Natural killer cell treated with Interleukin-12 subunit alpha and Interleukin-12 subunit beta and Interleukin-15 and Interleukin-18, amount 100 ng/mL, for 72 hours (primary cell): ENCODE results near the gene MSL2. TPM values are rescaled to one million over a fixed set of nuclear protein-coding genes. Genes with fewer than 3 reads are reported as not detected.
"Not testable (repeated sequence)": the region's sequence is repeated elsewhere in the genome, so short reads cannot be mapped to it uniquely, and the experiment has no call there.

Experiments
- ATAC-seq, 2 donors: fragments of 150-1000 bp; cut with Tn5 transposase in 1 of 2; sonication (Bioruptor Pico), chemical (Tn5 transposase) in 1 of 2; 2 replicates each; pipeline ENCODE4 v1.10.0; 2021
- DNase-seq: peaks from one replicate; pipeline ENCODE4 v3.0.0; 2022; ENCODE audit warnings: low spot score
- H3K27ac Mint-ChIP-seq, 2 donors: 1 replicate in 1 of 2; 2 replicates in 1 of 2; pipeline ENCODE4 v1.8.0; 2022; ENCODE audit warnings: mixed read lengths in 2 of 2, mild to moderate bottlenecking in 1 of 2, moderate library complexity in 1 of 2
- H3K27me3 Mint-ChIP-seq, 2 donors: 1 replicate in 1 of 2; 2 replicates in 1 of 2; pipeline ENCODE4 v1.8.0; 2022; ENCODE audit warnings: mixed read lengths in 2 of 2
- H3K36me3 Mint-ChIP-seq: one replicate; pipeline ENCODE4 v1.8.0; 2022; ENCODE audit warnings: mixed read lengths
- H3K4me1 Mint-ChIP-seq, 2 donors: 1 replicate in 1 of 2; 2 replicates in 1 of 2; pipeline ENCODE4 v1.8.0; 2022; ENCODE audit warnings: low read depth in 2 of 2, mixed read lengths in 2 of 2, mild to moderate bottlenecking in 1 of 2
- H3K4me3 Mint-ChIP-seq: one replicate; pipeline ENCODE4 v1.8.0; 2022; ENCODE audit warnings: mixed read lengths
- H3K9me3 Mint-ChIP-seq: 2 replicates; pipeline ENCODE4 v1.8.0; 2022; ENCODE audit warnings: mixed read lengths
- total RNA-seq, 2 donors: library from RNA; stranded (reverse); gene quantifications; one replicate each; pipeline ENCODE4 v1.2.3, GENCODE V29; 2022

Gene MSL2, protein sequence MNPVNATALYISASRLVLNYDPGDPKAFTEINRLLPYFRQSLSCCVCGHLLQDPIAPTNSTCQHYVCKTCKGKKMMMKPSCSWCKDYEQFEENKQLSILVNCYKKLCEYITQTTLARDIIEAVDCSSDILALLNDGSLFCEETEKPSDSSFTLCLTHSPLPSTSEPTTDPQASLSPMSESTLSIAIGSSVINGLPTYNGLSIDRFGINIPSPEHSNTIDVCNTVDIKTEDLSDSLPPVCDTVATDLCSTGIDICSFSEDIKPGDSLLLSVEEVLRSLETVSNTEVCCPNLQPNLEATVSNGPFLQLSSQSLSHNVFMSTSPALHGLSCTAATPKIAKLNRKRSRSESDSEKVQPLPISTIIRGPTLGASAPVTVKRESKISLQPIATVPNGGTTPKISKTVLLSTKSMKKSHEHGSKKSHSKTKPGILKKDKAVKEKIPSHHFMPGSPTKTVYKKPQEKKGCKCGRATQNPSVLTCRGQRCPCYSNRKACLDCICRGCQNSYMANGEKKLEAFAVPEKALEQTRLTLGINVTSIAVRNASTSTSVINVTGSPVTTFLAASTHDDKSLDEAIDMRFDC
- 10 to 100 TPM; 48.7 to 57.6 TPM for total RNA-seq

GRCh38 chr3:136196064-136196400 lies at the start of gene MSL2:
Gene MSL2 (minus strand): TSS chr3:136196335. CDS start chr3:136195113, 1,222 bp downstream.
- Mint-ChIP-seq H3K27ac (peak within 1 kb of the TSS; percentile 95 to 98), H3K27me3 (no peaks in the 10 kb centered on the region), H3K9me3 (no peaks in the 10 kb centered on the region), H3K36me3 (peaks cover 25% of the 10 kb centered on the region), H3K4me3 (peak within 1 kb of the TSS; percentile 96), H3K4me1 (peaks cover 44 to 62% of the 10 kb centered on the region in 2 donors)
- peak in 1 of 2 donors; percentile 72 for ATAC-seq
- peak; percentile 88 for DNase-seq

- Mint-ChIP-seq H3K36me3 (no peaks in the 10 kb centered on the region), H3K27me3 (peaks cover 4 to 11% of the 10 kb centered on the region in 2 donors), H3K27ac (no peak overlapping the region), H3K4me3 (no peak overlapping the region), H3K4me1 (peaks cover 6 to 12% of the 10 kb centered on the region in 2 donors), H3K9me3 (no peaks in the 10 kb centered on the region)
- DNase-seq = no peak
- ATAC-seq = no peak
Observed at GRCh38 chr3:136245691-136246090, 49.6 kb upstream of the MSL2 start.

DNA sequence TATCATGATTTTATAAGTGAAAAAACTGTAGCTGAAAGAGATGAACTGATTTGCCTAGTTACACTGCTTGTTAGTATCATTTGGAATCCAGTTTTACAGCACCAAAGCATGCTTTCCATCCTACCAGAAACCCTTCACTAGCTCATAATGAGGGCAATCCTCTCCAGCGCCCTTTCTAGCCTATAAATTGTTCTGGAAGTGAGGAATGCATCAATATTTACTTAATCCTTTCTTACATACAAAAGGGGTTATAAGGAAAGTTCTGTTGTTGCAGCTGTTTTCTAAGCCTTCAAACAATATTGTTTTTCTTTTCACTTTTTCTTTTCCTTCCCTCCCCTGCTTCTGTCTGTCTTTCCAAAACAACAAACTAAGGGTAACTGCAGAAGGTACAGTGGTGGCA lies 43.0 kb upstream of the MSL2 start:
- Mint-ChIP-seq H3K9me3 (no peaks in the 10 kb centered on the region), H3K27me3 (peaks cover 4 to 17% of the 10 kb centered on the region in 2 donors), H3K36me3 (no peaks in the 10 kb centered on the region), H3K4me3 (no peak overlapping the region), H3K27ac (no peak overlapping the region), H3K4me1 (no peaks in the 10 kb centered on the region)
- no peak for DNase-seq
- no peak for ATAC-seq

GRCh38 chr3:136237961-136238649 lies 42.0 kb upstream of the MSL2 start:
- no peaks in the 10 kb centered on the region for H3K36me3 Mint-ChIP-seq
- no peaks in the 10 kb centered on the region for H3K9me3 Mint-ChIP-seq
- H3K27ac Mint-ChIP-seq = no peak overlapping the region
- no peak overlapping the region for H3K4me3 Mint-ChIP-seq
- DNase-seq (no peak), ATAC-seq (no peak)
- H3K4me1 Mint-ChIP-seq = no peaks in the 10 kb centered on the region
- H3K27me3 Mint-ChIP-seq = peaks cover 4 to 19% of the 10 kb centered on the region in 2 donors

- peaks cover 4 to 18% of the 10 kb centered on the region in 2 donors for H3K27me3 Mint-ChIP-seq
- ATAC-seq (no peak), DNase-seq (no peak)
- H3K36me3 Mint-ChIP-seq = no peaks in the 10 kb centered on the region
- no peak overlapping the region for H3K27ac Mint-ChIP-seq
- no peaks in the 10 kb centered on the region for H3K4me1 Mint-ChIP-seq
- no peaks in the 10 kb centered on the region for H3K9me3 Mint-ChIP-seq
- H3K4me3 Mint-ChIP-seq = no peak overlapping the region
Observed at GRCh38 chr3:136237103-136237502, 41.0 kb upstream of the MSL2 start.

DNA sequence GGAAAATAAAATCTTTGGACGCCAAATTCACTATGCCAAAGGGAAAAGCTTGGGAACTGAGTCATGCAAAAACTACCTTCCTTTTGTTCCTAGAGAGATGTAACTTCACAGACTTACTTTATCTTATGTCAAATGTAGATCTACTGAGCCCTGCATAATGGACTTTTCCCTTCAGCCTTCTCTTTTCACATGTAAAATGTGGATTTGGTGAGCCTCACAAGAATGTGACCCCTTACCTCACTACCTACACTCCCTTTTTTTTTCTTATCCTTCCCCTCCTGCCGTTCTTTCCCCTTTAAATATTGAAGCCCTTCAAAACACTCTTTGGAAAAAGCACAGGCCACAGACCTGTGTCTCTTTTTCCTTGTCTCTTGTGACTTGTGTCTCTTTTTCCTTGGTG lies 40.0 kb upstream of the MSL2 start:
- DNase-seq (no peak), ATAC-seq (no peak)
- Mint-ChIP-seq H3K9me3 (no peaks in the 10 kb centered on the region), H3K36me3 (no peaks in the 10 kb centered on the region), H3K27ac (no peak overlapping the region), H3K4me1 (no peaks in the 10 kb centered on the region), H3K27me3 (peaks cover 2 to 8% of the 10 kb centered on the region in 2 donors), H3K4me3 (no peak overlapping the region)

- no peaks in the 10 kb centered on the region for H3K9me3 Mint-ChIP-seq
- H3K4me1 Mint-ChIP-seq = no peaks in the 10 kb centered on the region
Observed at GRCh38 chr3:136235545-136235944, 39.4 kb upstream of the MSL2 start.

GRCh38 chr3:136232413-136232812 lies 36.3 kb upstream of the MSL2 start:
- no peak for ATAC-seq
- no peak for DNase-seq

More at GRCh38 chr3:136235545-136235944, 39.4 kb upstream of the MSL2 start:
- no peak overlapping the region for H3K27ac Mint-ChIP-seq
- no peaks in the 10 kb centered on the region for H3K36me3 Mint-ChIP-seq
- H3K4me3 Mint-ChIP-seq = no peak overlapping the region
- H3K27me3 Mint-ChIP-seq = peaks cover 0 to 8% of the 10 kb centered on the region in 2 donors
- DNase-seq = no peak
- ATAC-seq = no peak

DNA sequence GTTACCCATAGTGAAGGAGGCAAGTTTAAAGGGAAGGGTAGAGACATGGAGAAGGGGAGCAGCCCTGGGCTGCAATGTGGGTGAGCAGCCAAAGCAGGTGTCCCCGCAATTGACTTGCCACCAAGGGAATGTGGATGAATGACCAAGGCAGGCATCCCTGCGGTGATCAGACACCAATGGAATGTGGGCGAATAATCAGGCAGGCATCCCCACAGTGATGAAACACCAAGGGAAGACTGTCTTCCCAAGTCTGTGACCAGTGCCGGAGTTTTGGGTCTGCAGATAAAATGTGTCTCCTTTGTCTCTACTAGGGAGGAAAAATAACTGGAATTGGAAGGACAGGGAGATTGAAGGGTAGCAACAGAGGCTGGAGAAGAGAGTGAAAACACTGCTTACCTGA lies 26.6 kb upstream of the MSL2 start:
- not testable (repeated sequence) for DNase-seq, H3K9me3 Mint-ChIP-seq, H3K4me1 Mint-ChIP-seq, ATAC-seq, H3K4me3 Mint-ChIP-seq, H3K36me3 Mint-ChIP-seq, H3K27ac Mint-ChIP-seq
- H3K27me3 Mint-ChIP-seq = peaks cover 19 to 27% of the 10 kb centered on the region in 2 donors

More at GRCh38 chr3:136232413-136232812, 36.3 kb upstream of the MSL2 start:
- no peaks in the 10 kb centered on the region for H3K36me3 Mint-ChIP-seq
- H3K4me3 Mint-ChIP-seq = no peak overlapping the region
- H3K27ac Mint-ChIP-seq = no peak overlapping the region
- H3K9me3 Mint-ChIP-seq = no peaks in the 10 kb centered on the region
- peaks cover 0 to 8% of the 10 kb centered on the region in 2 donors for H3K27me3 Mint-ChIP-seq
- H3K4me1 Mint-ChIP-seq = no peaks in the 10 kb centered on the region

- no peak overlapping the region for H3K4me3 Mint-ChIP-seq
- DNase-seq (no peak), ATAC-seq (no peak)
- peaks cover 21 to 33% of the 10 kb centered on the region in 2 donors for H3K27me3 Mint-ChIP-seq
- no peak overlapping the region for H3K27ac Mint-ChIP-seq
- no peaks in the 10 kb centered on the region for H3K36me3 Mint-ChIP-seq
- no peaks in the 10 kb centered on the region for H3K9me3 Mint-ChIP-seq
- no peaks in the 10 kb centered on the region for H3K4me1 Mint-ChIP-seq
Observed at GRCh38 chr3:136211547-136211946, 15.4 kb upstream of the MSL2 start.

GRCh38 chr3:136209921-136210320 lies 13.8 kb upstream of the MSL2 start:
- Mint-ChIP-seq H3K4me1 (no peaks in the 10 kb centered on the region), H3K27ac (no peak overlapping the region), H3K4me3 (no peak overlapping the region), H3K9me3 (no peaks in the 10 kb centered on the region), H3K36me3 (no peaks in the 10 kb centered on the region), H3K27me3 (peaks cover 27 to 38% of the 10 kb centered on the region in 2 donors)
- DNase-seq (no peak), ATAC-seq (no peak)

DNA sequence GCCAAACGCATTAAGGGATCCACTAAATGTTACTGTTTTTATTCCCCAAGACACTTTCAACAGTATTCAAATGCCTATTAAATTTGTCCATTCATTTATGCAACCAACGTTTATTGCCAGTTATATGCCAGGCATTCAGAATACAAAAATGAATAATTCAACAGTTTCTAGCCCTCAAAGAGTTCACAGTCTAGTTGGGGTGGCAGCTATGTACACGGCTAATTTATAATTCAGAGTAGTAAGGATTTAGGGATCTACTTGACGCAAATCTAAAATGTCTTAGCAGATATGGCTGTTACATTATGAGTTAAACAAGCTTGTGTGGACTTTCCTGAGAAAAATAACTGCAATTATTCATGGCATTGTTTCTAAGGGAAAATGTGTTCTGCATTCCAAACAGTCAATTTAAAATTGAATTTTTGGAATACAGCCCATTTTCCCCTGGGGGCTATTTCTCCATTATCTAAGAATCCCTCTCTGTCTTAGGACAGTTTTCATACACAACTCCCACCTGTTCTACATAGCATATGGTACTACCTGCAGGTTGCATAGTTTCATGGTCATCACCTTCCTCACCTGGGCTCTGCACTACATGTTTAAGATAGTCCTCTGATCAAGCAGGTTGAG lies 11.5 kb upstream of the MSL2 start:
- no peaks in the 10 kb centered on the region for H3K9me3 Mint-ChIP-seq
- H3K36me3 Mint-ChIP-seq = no peaks in the 10 kb centered on the region
- DNase-seq = no peak
- no peak overlapping the region for H3K4me3 Mint-ChIP-seq
- no peak overlapping the region for H3K27ac Mint-ChIP-seq
- no peak for ATAC-seq
- no peaks in the 10 kb centered on the region for H3K4me1 Mint-ChIP-seq
- H3K27me3 Mint-ChIP-seq = peaks cover 24 to 38% of the 10 kb centered on the region in 2 donors

GRCh38 chr3:136199219-136199618 lies 3.1 kb upstream of the MSL2 start:
- not testable (repeated sequence) for H3K27ac Mint-ChIP-seq, DNase-seq, H3K9me3 Mint-ChIP-seq, H3K27me3 Mint-ChIP-seq, ATAC-seq, H3K4me3 Mint-ChIP-seq
- Mint-ChIP-seq H3K36me3 (peaks cover 10% of the 10 kb centered on the region), H3K4me1 (peaks cover 22 to 33% of the 10 kb centered on the region in 2 donors)
